ENCODE results near the gene CALM1.

CALM1 gene

GRCh38 chr14:90386321-90386720, 10.5 kb upstream of the CALM1 start:
- Histone ChIP-seq H3K4me1 (ENCODE audit: control insufficient read depth, insufficient read depth, low read length) (peaks cover 13% of the 10 kb centered on the region), H3K27ac (ENCODE audit: extremely low read depth, low read depth, low read length) (no peak overlapping the region), H3K9me3 (ENCODE audit: control insufficient read depth, insufficient read depth, low read depth, low read length) (no peaks in the 10 kb centered on the region), H3K36me3 (ENCODE audit: control insufficient read depth in 2 of 2, insufficient read depth in 1 of 2, low read length in 2 of 2) (no peaks in the 10 kb centered on the region), H3K4me3 (ENCODE audit: low read depth, low read length) (no peak overlapping the region)
- ChIA-PET POLR2A (interaction anchor here (0.6 kb wide), 1 partner anchor 10 kb away, joined by 3 read pairs; no protein-coding TSS in a partner anchor), CTCF (interaction anchor here (1.0 kb wide), 1 partner anchor 311 kb away, joined by 4 read pairs; no protein-coding TSS in a partner anchor)
- TF ChIP-seq ZNF660 (tag by site-specific recombination; IDR thresholded peaks at IDR 0.05): no peak
- TF ChIP-seq ZBTB17 (tag by site-specific recombination; IDR thresholded peaks at IDR 0.05): no peak
- TF ChIP-seq ZBTB48 (tag by site-specific recombination; IDR thresholded peaks at IDR 0.05): no peak
- TF ChIP-seq IKZF3 (tag by site-specific recombination; IDR thresholded peaks at IDR 0.05): no peak
- no peak for TF ChIP-seq ZBTB44 (tag by site-specific recombination; IDR thresholded peaks at IDR 0.05)
- no peak for TF ChIP-seq SP3 (tag by site-specific recombination; IDR thresholded peaks at IDR 0.05)
- TF ChIP-seq ZNF610 (tag by site-specific recombination; IDR thresholded peaks at IDR 0.05; ENCODE audit: borderline replicate concordance): no peak
- no peak for TF ChIP-seq ZNF621 (tag by site-specific recombination; IDR thresholded peaks at IDR 0.05)
- no peak for TF ChIP-seq ZNF132 (tag by site-specific recombination; IDR thresholded peaks at IDR 0.05; ENCODE audit: borderline replicate concordance)
- no peak for TF ChIP-seq ZNF830 (tag by site-specific recombination; IDR thresholded peaks at IDR 0.05; ENCODE audit: low read depth)
- no peak for TF ChIP-seq ZNF133 (tag by site-specific recombination; IDR thresholded peaks at IDR 0.05)
- TF ChIP-seq ZNF211 (tag by site-specific recombination; IDR thresholded peaks at IDR 0.05; ENCODE audit: low read depth): no peak
- no peak for TF ChIP-seq ZNF16 (tag by site-specific recombination; IDR thresholded peaks at IDR 0.05; ENCODE audit: low read depth)
- TF ChIP-seq ZSCAN5A (tag by site-specific recombination; IDR thresholded peaks at IDR 0.05): no peak

GRCh38 chr14:90387206-90387760, 9.5 kb upstream of the CALM1 start:
- H3K4me3 ChIP-seq (ENCODE audit: low read depth, low read length): no peak overlapping the region
- H3K9me3 ChIP-seq (ENCODE audit: control insufficient read depth, insufficient read depth, low read depth, low read length): no peaks in the 10 kb centered on the region
- CTCF ChIA-PET: interaction anchor here (0.7 kb wide), 1 partner anchor 370 kb away, joined by 3 read pairs; no protein-coding TSS in a partner anchor
- no peaks in the 10 kb centered on the region for H3K36me3 ChIP-seq (ENCODE audit: control insufficient read depth in 2 of 2, insufficient read depth in 1 of 2, low read length in 2 of 2)
- POLR2A ChIA-PET: no interaction called here
- no peak for TF ChIP-seq BCL11A (tag by site-specific recombination; IDR thresholded peaks at IDR 0.05; ENCODE audit: low read depth)
- TF ChIP-seq ZFP37 (tag by site-specific recombination; IDR thresholded peaks at IDR 0.05): no peak
- no peak for TF ChIP-seq ZNF274 (IDR thresholded peaks at IDR 0.05; ENCODE audit: low read length)
- TF ChIP-seq ZNF274 (tag by site-specific recombination; IDR thresholded peaks at IDR 0.05; ENCODE audit: borderline replicate concordance): no peak
- TF ChIP-seq ZNF175 (tag by site-specific recombination; IDR thresholded peaks at IDR 0.05): no peak
- TF ChIP-seq ZNF791 (tag by site-specific recombination; IDR thresholded peaks at IDR 0.05): no peak
- TF ChIP-seq ZNF510 (tag by site-specific recombination; IDR thresholded peaks at IDR 0.05; ENCODE audit: insufficient replicate concordance): no peak
- TF ChIP-seq ZNF366 (tag by site-specific recombination; conservative IDR thresholded peaks at IDR 0.05): no peak
- TF ChIP-seq ZNF544 (tag by site-specific recombination; IDR thresholded peaks at IDR 0.05): no peak
- no peak for TF ChIP-seq ZBTB8A (tag by site-specific recombination; IDR thresholded peaks at IDR 0.05)
- TF ChIP-seq HOXA7 (CRISPR knock-in tag; IDR thresholded peaks at IDR 0.05; ENCODE audit: borderline replicate concordance): no peak
- H3K4me1 ChIP-seq (ENCODE audit: control insufficient read depth, insufficient read depth, low read length): peaks cover 3% of the 10 kb centered on the region; the same call in 1 of the 2 replicates
- no peak overlapping the region for H3K27ac ChIP-seq (ENCODE audit: extremely low read depth, low read depth, low read length)

Measured in HEK293 (cell line).